Measurements from ENCODE around the gene PHC2.

Gene PHC2

DNA sequence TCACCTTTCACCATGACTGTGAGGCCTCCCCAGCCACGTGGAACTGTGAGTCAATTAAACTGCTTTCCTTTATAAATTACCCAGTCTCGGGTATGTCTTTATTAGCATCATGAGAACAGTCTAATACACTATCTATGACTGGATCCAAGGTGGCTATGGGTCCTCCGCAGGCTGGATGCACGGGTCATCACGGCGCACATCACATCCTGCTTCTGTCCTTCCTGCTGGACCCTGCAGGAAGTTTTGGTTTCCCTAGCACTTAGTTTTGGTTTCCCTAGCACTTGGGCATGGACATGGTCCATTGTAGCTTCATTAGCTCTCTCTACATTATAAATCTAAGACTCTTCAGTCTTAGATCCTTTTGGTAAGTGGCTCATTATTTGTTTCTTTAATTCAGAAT, 14.2 kb upstream of the PHC2 start:
- DNase-seq: no peak

DNA sequence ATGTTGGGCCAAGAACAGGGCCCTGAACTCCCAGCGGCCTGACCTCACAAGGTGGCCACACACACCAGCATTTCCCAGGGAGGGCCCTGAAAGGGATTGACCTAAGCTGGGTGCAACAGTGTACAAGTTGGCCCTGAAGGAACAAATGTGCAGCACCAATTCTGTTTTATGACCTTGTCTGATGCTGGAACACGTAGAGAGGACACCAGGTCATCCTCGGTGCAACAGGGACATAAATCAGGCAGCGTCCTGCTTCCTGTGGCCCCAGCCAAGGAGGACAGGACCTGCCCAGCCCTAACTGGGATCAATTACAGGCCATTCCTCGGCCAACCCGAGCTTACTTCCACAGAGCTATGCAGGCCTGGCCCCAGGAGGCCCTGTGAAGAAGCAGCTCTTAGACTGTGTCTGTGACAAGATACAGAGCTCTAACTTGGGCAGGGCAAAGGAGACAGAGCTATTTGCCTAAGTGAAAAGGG, 12.8 kb upstream of the PHC2 start:
- DNase-seq: no peak

DNA sequence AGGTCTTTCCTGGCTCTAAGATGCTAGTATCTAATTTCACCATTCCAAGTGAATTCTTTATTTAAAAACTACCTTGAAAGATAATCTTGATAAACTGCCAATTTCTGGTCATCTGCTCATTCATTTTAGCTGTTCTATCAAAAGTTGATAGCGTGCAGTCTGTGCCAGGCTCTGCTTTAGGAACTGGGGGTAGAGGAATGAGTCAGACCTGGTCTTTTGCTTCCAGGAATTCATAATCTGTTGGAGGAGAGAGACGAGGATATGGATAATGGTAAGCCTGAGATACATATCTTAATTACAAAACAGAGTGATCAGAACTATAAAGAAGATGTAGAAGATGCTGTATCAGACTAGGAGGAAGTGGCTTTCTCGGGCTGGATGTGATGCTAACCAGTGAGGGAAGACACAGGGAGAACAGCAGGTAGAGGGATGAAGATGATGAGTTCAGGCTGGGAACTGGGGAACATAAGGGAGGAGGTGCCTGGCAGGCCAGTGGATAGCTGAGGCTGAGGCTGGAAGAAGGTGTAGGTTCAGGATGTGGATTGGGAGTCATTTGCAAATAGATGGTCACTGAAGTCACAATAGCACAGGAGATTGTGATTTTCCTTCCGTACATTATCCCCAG, 12.3 kb upstream of the PHC2 start:
- no peak for DNase-seq

DNA sequence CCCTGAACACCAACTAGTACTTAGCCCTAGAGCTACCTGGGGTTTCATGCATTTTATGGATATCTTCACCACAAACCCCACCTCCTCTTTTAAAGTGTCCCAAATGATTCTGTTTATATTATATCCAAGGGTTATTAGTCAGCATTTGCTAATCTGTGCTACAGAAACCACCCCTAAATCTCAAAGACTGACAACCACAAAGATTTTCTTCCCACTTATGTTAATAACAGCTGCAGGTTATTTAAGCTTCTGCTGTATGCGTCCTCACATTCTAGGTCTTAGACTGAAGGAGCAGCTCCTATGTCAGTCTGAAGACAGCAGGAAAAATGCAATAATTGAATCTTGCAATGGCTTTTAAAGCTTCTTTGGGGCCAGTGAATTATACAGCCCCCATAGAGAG, 11.2 kb upstream of the PHC2 start:
- DNase-seq: no peak

DNA sequence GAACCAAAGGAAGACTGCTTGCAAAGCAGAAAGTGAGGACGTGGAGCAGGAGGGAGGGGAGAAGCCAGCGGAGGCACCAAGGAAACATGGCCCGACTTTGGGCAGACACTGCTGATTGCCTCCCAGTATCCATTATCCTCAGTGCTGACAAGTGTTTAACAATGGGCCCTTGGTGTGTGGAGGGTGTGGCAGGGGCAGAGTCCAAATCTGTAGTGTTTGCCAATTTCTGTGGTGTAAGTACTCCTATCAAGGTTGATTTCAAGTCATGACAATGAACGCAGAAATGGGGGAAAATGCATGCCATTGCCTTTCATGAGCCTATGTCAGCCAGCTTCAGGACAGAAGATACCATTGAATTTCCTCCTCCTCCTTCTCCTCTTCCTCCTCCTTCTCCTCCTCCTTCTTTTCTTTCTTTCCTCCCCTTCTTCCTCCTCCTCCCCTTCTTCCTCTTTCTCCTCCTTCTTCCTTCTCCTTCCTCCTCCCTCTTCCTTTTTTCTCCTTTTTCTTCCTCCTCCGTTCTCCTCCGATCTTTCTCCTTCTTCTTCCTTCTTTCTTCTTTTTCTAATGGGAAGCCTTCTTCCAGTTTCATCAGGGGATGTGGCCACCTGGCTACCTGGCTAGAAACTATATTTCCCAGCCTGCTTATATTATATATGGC, 10.3 kb upstream of the PHC2 start:
- DNase-seq: no peak

DNA sequence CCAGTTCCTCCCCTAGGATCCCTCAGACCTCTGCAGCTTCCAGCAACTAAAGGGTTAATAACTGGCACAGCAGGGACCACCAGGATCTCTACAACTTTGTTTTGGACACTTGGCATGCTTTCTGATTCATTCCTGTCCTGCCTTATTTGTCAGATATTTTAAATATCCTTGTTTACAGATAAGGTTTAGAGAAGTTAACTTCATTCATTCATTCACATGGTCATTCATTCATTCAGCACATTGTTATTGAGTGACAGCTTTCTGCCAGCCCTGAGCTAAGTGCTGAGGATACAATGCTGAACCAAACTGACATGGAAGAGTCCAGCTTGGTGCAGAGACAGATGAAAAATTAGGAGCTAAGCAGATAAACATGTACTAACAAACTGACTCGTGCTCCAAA, 8.8 kb upstream of the PHC2 start:
- DNase-seq: no peak

DNA sequence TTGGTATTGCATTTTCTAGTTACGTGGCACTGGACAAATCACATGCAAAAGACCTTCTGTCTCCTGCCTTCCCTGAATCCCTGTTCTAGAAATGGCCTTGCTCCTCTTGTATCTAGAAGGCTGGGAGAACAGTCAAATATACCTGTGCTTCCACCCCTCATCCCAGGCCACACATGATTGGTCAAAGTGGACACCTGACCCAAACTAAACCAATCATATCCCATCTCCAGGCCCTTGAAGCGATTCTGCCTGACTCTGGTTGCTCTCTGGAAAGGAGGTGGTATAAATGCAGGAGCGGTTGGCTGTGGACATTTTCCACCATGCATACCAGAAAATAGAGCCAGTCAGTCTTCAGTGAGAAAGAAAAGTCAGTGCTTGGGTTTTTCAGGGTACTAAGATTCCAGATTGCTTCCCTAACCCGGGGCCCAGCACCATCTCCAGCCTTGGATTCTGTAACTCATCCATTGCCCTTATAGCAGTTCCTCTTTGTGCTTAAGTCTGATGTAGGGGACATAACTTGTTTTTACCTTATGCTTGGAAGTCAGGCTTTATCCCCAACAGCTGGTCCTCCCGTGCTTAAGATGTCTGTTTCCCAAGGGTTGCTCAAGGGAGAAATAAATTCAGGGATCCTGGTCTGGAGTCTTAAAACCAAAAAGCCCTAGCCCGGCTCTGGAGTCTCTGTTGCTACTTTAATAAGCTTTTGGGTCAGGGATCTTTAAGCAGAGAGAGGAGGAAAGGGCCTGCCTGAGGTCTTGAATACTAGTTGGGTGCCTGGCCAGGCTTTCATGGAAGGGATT, 7.7 kb upstream of the PHC2 start:
- DNase-seq: no peak

DNA sequence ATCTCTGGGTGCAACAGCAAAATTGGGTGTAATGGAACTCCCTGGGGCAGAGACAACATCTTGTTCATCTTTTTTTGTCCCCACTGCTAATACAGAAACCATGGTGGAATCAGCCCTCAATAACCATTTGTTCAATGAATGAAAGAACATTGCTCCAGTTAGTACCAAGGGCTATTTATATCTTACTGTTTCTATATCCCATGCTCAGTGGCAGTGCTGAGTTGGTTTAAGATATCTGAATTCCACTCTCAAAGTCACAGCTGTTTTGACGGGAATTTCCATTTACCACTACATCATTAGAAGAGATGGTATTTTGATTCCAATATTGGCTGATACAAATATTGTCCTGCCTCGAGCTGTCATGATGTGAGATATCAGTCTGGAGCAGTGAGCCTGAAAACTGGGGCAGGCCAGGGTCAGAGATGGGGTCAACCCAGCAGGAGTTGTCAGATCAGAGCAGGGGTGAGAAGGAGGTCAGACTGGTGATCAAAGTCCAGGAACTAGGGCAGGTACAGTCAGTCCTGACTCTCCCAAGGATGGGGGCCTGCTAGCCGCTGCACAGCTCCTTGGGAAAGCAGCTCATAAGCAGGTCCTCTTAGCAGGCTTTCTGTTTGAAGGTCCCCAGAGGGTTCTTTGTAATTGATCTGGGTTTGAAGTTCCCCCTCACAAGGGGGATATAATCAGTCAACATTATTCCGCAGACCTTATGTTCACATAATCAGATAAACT, 5.8 kb upstream of the PHC2 start:
- no peak for DNase-seq

DNA sequence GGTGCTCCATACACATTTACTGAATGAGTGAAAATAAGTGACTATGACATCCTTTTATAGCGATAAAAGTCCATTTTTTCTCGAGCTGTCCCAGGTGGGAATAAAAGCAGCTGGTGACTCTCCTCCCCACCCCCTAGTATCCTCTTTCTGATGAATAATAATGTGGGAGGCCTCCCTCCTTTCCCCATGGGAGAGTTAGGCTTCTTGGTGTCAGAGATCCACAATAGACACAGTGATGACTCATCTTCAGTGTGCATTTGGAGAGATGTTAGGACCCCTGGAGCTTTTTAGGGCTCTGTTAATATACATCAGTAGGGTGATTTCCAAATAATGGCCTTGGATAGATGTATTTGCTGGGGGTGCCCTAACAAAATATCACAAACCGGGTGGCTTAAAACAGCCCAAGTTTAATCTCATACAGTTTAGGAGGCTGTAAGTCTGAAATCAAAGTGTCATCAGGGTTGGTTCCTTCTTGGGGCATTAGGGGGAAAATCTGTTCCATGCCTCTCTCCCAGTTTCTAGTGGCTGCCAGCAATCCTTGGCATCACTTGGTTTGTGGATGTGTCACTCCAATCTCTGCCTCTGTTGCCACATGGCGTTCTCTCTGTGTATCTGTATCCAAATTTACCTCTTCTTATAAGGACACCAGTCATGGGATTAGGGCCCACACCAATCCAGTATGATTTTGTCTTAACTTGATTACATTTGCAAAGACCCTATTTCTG, 4.4 kb upstream of the PHC2 start:
- no peak for DNase-seq

DNA sequence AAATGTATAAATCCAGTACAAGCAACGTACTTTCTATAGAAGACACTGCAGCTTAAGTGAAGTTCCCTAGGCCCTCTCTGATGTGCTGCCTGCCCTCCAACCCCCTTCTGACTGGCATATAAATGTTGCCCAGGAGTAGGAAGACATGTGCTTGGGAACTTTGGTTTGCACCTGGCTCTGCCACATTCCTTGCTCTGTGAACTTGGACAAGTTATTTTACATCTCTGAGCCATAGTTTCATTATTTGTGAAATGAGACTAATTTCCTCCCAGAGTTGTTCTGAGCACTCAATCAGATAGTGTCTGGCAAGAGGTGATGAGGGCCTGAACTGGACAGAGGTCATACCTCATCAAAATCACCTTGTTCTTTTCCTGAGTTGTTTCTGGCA, 3.5 kb upstream of the PHC2 start:
- DNase-seq: no peak

DNA sequence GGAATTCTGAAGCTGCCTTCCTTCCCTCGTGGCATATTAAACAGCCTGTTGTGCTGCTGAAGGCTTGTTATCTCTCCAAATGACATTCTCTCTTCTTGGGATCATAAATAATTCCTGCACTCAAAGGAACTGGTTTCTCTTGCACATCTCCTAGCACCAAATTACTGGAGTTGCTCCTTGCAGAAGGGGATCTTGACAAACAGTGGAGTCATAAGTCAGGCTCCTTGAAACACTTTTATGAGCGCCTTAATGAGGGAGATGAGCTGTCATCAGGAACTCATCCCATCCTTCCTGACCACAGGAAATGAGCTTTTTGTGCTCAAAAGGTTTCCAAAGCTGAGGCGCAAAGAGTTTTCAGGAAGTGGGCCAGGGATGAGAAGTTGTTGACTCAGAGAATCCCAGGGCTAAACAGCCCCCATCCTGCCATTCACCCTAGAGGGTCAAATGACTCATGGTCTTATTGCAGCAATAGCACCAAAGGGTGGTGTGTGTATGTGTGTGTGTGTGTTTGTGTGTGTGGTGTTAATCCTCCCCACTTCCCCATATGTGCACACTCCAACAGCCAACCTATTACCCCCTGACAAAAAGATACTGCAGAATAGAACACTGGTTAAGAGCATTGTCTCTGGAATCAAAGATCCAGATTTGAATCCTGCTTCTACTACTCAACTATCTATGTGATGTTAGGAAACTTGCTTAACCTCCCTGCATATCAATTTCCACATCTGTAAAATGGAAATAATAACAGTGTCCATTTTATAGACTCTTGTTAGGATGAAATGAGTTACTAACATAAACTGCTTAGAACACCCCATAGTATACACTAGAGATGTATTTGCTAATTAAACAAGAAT, 2.8 kb upstream of the PHC2 start:
- peak; percentile 96 to 97 for DNase-seq

DNA sequence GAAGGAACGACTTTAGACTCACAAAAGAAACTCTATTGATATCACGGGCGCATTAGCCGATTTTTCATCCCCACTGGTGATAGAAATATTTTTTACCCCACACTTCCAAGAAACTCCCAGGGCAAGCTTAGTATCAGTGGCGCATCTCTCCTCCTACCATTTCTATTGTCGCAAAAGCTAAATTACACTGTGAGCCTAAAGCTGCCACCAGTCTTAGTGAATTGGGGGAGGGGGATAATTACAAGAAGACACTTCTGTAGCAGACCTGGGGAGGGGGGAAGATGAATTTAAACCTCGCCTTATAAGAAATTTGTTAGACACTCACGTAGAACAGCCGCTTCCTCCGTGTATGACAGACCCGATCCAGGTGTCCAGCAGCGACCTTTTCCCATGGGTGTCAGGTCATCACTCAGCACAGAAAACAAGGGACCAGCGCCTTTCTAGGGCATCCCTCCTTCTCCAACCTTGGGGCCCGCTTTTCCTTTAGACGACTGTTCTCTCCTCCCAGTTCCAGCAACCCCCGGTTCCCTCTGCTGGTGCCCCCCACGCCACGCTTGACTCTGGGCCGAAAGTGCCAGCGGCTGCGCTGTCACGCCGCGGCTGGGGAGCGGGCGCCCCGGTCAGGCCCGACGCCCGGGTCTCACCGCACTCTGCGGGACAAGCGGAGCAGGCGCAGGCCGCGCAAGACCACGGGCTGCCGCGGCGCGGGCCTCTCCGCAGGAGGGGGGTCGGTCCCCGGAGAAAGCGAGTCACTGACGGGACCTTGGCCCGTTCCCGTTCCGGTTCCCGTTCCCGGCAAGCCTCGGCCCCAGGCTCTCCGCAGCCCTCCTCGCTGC, 821 bp downstream of the PHC2 start:
- no peak for DNase-seq

DNA sequence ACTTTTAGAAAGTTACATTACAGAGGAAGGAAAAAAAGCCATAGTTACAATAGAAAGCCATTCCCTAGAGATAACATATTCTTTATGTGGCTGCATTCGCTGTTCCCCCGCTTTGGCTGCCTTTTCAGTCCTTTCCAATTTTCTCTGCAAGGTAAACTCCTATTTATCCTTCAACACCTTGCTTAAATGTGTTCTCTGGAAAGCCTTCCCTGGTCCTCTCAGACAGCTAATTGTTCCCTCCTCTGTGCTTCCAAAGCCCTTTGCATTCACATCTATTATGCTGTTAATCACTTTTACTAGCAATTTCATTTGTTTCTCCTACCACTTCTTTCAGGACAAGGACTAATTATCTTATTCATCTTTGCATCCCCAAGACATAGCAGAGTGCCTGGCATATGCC, 1.6 kb downstream of the PHC2 start:
- no peak for DNase-seq

DNA sequence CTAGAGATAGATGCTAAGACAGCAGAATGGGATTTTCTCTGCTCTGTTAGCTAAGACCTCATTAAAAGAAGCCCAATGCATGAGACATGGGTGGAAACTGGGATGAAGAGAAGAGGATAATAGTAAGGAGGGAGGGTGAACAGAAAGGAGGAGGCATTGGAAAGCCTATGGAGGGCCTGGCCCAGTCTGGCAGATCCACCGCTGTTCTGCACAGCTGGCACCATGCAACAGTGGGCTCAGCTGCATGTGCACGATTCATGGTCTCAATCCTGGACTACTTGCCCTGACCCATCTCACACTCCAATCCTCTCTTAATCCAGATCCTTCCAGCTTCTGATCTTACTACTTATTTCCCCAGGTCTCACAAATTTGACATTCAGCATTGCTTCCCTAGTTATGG, 2.2 kb downstream of the PHC2 start:
- DNase-seq: no peak

DNA sequence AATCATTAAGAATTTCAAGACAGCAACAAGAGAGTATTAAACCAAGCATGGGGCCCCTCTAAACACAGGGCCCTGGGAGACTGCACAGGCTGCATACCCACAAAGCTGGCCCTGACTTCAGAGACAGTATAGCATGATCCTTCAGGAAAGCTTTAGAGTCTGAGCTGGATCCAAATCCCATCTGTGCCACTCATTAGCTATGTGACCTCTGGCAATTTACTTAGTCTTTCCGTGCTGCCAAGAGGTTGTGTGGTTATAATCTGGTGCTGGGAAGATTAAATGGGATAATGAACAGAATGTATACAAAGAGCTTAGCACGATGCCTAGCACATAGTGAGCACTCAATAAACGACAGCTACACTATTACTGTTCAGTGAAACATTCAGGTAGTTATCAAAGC, 4.0 kb downstream of the PHC2 start:
- no peak for DNase-seq

DNA sequence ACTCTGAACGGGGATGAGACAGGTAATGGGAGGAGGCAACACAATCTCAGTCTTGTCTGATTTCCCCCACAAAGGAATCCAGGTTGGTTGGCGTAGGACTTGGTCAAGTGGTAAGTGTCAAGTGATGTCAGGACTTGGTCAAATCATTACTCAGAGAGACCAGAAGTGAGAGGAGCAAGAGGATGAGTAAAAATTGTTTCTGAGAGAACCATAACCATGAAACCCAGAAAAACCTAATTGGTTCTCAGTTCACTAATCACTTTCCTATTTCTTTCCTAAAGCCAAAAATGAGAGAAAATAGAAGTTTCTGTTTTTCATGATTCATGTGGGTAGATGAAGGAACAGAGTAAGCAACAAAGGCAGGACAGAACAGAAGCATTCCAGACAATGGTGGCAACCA, 5.0 kb downstream of the PHC2 start:
- no peak for DNase-seq

DNA sequence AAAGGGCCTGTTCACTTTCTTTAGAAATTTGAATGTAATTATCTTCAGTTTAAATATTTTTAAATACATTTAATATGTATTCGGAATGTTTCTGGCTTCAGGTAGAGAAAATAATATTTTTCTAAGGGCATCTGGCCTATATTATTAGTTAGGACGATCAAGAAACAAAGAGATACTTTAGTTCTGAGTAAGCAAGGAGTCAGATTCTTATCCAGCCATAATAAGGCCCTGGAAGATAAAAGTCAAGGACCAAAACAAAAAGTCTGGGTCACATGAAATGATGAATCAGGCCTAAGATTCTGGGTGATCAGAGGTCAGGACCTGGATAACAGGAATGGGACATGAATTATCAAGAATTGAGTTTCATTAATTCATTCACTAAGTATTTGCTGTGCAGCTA, 6.3 kb downstream of the PHC2 start:
- DNase-seq: no peak

DNA sequence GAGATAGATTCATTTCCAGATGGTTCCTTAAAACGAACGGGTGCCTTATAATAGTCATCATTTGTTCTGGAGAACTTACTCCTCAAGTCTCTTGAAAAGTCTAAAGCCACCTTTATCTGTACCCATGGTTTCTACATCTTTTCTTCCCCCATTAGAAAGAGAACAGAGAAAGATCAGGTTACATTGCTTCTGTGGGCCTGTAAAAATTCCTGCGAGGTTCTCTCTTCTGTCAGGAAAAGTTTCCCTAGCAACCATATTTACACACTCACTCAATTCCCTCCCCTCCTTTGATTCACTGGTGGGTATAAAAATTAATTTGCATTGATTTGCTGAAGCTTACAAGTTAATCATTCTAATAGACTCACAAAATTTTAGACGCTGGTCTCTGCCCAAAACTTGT, 6.7 kb downstream of the PHC2 start:
- no peak for DNase-seq

DNA sequence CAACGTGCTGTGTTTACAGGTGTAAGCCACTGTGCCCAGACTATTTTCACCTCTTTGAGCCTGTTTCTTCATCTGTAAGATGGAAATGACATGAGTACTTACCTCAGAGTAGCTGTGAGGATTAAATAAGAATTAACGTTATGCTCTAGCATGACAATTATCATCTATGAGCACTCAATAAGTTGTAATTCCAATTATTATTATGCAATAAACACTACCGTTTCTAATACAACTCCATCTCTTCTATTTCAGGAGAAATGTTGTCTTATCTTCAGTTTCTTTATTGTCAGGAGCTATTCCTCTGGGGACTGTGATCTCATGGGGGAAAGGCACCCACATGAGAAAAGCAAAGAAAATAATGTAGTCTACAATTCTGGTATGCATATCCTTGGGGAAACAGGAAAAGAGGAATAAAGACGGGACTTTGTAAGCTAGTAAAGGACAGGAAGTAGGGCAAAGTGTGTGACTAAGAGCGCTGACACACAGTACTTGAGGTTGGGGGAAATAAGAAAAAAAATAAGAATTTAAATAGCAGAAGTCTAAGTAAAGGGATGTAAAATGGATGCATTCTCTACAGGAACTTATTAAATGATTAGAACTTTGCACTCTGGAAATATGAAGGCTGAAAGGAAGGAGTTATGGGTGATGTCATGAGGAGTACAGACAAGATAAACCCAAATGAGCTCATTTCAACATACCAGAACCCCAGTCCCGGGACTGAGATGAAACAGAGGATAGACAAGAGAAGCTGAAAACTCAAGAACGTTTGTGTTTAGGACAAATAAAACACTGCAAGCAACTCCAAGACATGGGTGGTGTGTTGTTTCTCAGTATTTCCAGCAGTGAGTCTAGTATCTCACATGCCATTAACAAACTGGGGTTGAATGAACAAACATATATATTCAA, 9.8 kb downstream of the PHC2 start:
- DNase-seq: peak; percentile 59 to 75

DNA sequence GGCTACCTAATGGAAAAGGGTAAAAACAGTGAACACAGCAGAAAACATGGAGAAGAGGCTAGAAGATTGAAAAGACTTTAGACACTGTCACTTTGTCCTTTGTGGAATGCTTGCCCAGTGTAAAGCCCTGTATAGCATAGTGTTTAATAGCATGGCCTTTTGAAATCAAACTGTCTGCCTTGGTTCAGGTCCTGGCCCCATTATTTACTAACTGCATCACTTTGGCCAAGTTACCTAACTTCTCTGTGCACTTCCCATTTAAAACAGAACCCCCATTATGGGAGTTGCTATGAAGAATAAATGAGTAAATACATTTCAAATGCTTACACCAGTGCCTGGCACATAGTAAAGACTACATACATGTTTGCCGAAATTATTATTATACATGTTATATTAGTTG, 12.1 kb downstream of the PHC2 start:
- no peak for DNase-seq
